Activated naive CD4-positive, alpha-beta T cell treated with anti-CD3 and anti-CD28 coated beads, Interleukin-2, amount 10 ng/mL, durations not matched to agents 7 days and 5 days (primary cell): ENCODE results near the gene PAFAH1B1.
A peak's percentile ranks its signal among the peaks of the same experiment; 100 is the strongest.

Experiments used
- CTCF ChIA-PET: fragments of 350-600 bp; sonication (Branson Sonifier 250); formaldehyde crosslinking; loops from one replicate; lab custom pipeline; 2021; ENCODE audit warnings: antibody characterized with exemption; lab: Charles Lee
- DNase-seq: peaks from one replicate; pipeline ENCODE4 v3.0.0-alpha.2; 2020
- H3K27ac Mint-ChIP-seq: one replicate; pipeline ENCODE4 v1.8.0; 2021; ENCODE audit warnings: mild to moderate bottlenecking, moderate library complexity, mixed read lengths
- H3K27me3 Mint-ChIP-seq: one replicate; pipeline ENCODE4 v1.8.0; 2021; ENCODE audit warnings: mild to moderate bottlenecking, mixed read lengths
- H3K36me3 Mint-ChIP-seq: one replicate; pipeline ENCODE4 v1.8.0; 2021; ENCODE audit warnings: mixed read lengths
- H3K4me1 Mint-ChIP-seq: one replicate; pipeline ENCODE4 v1.8.0; 2021; ENCODE audit warnings: mixed read lengths
- H3K4me3 Mint-ChIP-seq: one replicate; pipeline ENCODE4 v1.8.0; 2021; ENCODE audit warnings: mild to moderate bottlenecking, moderate library complexity, mixed read lengths
- H3K9me3 Mint-ChIP-seq: one replicate; pipeline ENCODE4 v1.8.0; 2021; ENCODE audit warnings: mixed read lengths

Gene PAFAH1B1

GRCh38 chr17:2703606-2704005, 110.2 kb downstream of the PAFAH1B1 start:
- no peak overlapping the region for H3K27ac Mint-ChIP-seq
- H3K4me1 Mint-ChIP-seq: peaks cover 3% of the 10 kb centered on the region
- no peaks in the 10 kb centered on the region for H3K27me3 Mint-ChIP-seq
- no peak overlapping the region for H3K4me3 Mint-ChIP-seq
- no peaks in the 10 kb centered on the region for H3K9me3 Mint-ChIP-seq
- no peak for DNase-seq
- CTCF ChIA-PET: no interaction called here
- H3K36me3 Mint-ChIP-seq: peaks cover 6% of the 10 kb centered on the region

GRCh38 chr17:2704031-2704889, 110.8 kb downstream of the PAFAH1B1 start:
- Mint-ChIP-seq H3K27me3 (no peaks in the 10 kb centered on the region), H3K27ac (no peak overlapping the region), H3K4me1 (peaks cover 9% of the 10 kb centered on the region), H3K9me3 (no peaks in the 10 kb centered on the region), H3K36me3 (peaks cover 6% of the 10 kb centered on the region), H3K4me3 (no peak overlapping the region)
- CTCF ChIA-PET: no interaction called here
- no peak for DNase-seq

GRCh38 chr17:2704890-2705248, 111.4 kb downstream of the PAFAH1B1 start:
- CTCF ChIA-PET: no interaction called here
- Mint-ChIP-seq H3K27ac (no peak overlapping the region), H3K4me3 (no peak overlapping the region), H3K36me3 (peaks cover 4% of the 10 kb centered on the region), H3K27me3 (no peaks in the 10 kb centered on the region), H3K9me3 (no peaks in the 10 kb centered on the region), H3K4me1 (peaks cover 15% of the 10 kb centered on the region)
- DNase-seq: no peak

DNA sequence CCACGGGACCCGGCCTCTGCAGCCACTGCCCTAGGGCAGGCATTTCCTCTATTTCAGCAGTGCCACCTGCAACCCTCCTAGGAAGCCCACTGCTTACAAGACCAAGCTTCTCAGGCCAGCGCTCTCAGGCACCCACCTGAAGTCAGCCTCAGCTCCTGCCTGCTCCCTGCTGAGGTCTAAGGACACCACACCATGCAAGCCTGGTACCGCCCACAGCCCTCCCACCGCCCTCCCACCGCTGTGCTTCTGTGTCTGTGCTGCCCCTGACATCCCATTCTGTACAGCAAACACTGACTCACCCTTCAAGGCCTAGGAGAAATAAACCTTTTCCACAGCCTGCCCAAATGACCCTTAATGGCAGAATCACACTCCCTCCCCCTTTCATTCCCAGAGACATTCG, 111.8 kb downstream of the PAFAH1B1 start:
- H3K27me3 Mint-ChIP-seq: no peaks in the 10 kb centered on the region
- H3K36me3 Mint-ChIP-seq: peaks cover 1% of the 10 kb centered on the region
- peaks cover 19% of the 10 kb centered on the region for H3K4me1 Mint-ChIP-seq
- CTCF ChIA-PET: no interaction called here
- H3K27ac Mint-ChIP-seq: no peak overlapping the region
- no peaks in the 10 kb centered on the region for H3K9me3 Mint-ChIP-seq
- DNase-seq: no peak
- no peak overlapping the region for H3K4me3 Mint-ChIP-seq

- no peak overlapping the region for H3K27ac Mint-ChIP-seq
- H3K36me3 Mint-ChIP-seq: peaks cover 1% of the 10 kb centered on the region
- no peak for DNase-seq
- H3K27me3 Mint-ChIP-seq: no peaks in the 10 kb centered on the region
- peaks cover 25% of the 10 kb centered on the region for H3K4me1 Mint-ChIP-seq
- H3K4me3 Mint-ChIP-seq: no peak overlapping the region
- CTCF ChIA-PET: interaction anchor here (1.0 kb wide), 1 partner anchor 33 kb away, joined by 4 read pairs; no protein-coding TSS in a partner anchor
- no peaks in the 10 kb centered on the region for H3K9me3 Mint-ChIP-seq
These were observed 112.7 kb downstream of the PAFAH1B1 start for GRCh38 chr17:2705888-2706795.

DNA sequence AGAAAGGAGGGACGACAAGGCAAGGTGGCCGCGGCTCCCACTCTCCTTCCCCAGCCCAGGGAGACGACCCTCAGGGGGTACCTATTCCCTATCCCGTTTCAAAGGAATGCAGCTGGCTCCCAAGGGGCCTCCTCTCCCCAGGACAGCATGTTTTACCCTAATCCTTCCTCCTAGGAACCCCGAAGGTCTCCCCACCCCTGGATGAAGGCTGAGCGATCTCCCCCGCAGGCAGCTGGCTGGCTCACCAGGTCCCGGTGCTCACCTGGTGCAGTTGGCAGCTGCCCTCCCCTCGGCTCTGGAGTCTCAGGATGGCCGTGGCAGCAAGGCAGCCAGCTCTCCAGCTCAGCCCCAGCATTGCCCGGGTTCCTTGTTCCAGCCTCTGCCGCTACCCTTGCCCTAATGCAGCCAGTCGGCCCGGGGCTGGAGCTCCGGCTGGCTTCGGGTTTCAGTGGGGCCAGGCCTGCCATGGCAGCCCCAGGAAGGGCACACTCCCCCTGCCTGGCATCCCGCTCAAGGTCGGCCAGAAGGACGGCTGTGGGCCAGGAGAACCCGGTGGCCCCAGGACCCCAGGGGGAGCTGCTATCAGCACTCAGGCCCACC, 113.6 kb downstream of the PAFAH1B1 start:
- H3K27me3 Mint-ChIP-seq: no peaks in the 10 kb centered on the region
- H3K36me3 Mint-ChIP-seq: peaks cover 1% of the 10 kb centered on the region
- CTCF ChIA-PET: interaction anchor here (1.0 to 2.2 kb wide), 3 partner anchors 10 to 325 kb away, joined by 3 to 5 read pairs (median 4); no protein-coding TSS in a partner anchor
- peaks cover 26% of the 10 kb centered on the region for H3K4me1 Mint-ChIP-seq
- DNase-seq: no peak
- no peak overlapping the region for H3K4me3 Mint-ChIP-seq
- H3K27ac Mint-ChIP-seq: no peak overlapping the region
- no peaks in the 10 kb centered on the region for H3K9me3 Mint-ChIP-seq

- Mint-ChIP-seq H3K9me3 (no peaks in the 10 kb centered on the region), H3K4me1 (peaks cover 35% of the 10 kb centered on the region), H3K27me3 (no peaks in the 10 kb centered on the region), H3K36me3 (peaks cover 1% of the 10 kb centered on the region), H3K4me3 (no peak overlapping the region), H3K27ac (no peak overlapping the region)
- CTCF ChIA-PET: interaction anchor here (1.1 to 2.2 kb wide), 2 partner anchors 11 to 326 kb away, joined by 3 to 5 read pairs; no protein-coding TSS in a partner anchor
- DNase-seq: peak; percentile 46
These were observed 114.5 kb downstream of the PAFAH1B1 start for GRCh38 chr17:2707721-2708584.

GRCh38 chr17:2708585-2709182, 115.2 kb downstream of the PAFAH1B1 start:
- peaks cover 37% of the 10 kb centered on the region for H3K4me1 Mint-ChIP-seq
- CTCF ChIA-PET: interaction anchor here (2.2 kb wide), 1 partner anchor 12 kb away, joined by 5 read pairs; no protein-coding TSS in a partner anchor

GRCh38 chr17:2709183-2709661, 115.8 kb downstream of the PAFAH1B1 start:
- Mint-ChIP-seq H3K9me3 (no peaks in the 10 kb centered on the region), H3K27me3 (no peaks in the 10 kb centered on the region), H3K4me3 (peak overlapping the region; percentile 83), H3K4me1 (peaks cover 39% of the 10 kb centered on the region), H3K27ac (no peak overlapping the region), H3K36me3 (peaks cover 1% of the 10 kb centered on the region)
- CTCF ChIA-PET: no interaction called here
- DNase-seq: no peak

More at GRCh38 chr17:2708585-2709182, 115.2 kb downstream of the PAFAH1B1 start:
- DNase-seq: no peak
- Mint-ChIP-seq H3K27me3 (no peaks in the 10 kb centered on the region), H3K9me3 (no peaks in the 10 kb centered on the region), H3K4me3 (no peak overlapping the region), H3K27ac (no peak overlapping the region), H3K36me3 (peaks cover 1% of the 10 kb centered on the region)

DNA sequence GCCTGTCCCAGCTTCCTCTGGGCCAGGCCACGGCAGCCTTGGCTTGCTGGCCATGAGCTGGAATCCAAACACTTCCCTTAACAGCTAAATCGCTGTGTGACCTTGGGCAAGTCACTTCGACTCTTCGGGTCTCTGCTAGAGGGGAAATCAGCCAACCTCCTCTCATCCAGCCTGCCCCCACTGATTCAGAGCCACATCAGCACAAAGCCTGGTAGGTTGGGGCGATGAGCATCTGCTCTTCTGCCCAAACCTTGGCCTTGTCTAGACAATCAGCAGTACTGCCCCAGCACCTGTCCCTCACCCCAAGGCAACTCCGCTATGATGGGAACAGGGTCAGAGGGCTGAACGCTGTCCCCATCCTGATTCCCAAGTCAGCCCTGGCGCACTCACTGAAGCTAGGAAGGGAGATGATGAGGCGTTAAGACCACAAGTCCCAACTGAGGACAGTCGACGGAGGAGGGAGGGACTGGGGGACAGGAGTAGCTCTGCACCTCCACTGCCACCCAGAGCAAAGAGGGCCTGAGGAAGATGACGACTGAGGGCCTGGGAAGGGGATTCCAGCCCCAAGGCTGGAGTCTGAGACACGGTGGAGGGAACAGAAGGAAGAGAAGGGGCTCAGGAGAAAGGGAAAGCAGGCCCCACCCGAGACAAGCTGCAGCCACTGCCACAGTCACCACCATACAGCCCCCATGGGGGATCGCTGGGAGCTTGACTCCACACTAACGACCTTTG, 116.8 kb downstream of the PAFAH1B1 start:
- Mint-ChIP-seq H3K4me1 (peaks cover 39% of the 10 kb centered on the region), H3K4me3 (peak overlapping the region; percentile 83), H3K36me3 (peaks cover 1% of the 10 kb centered on the region), H3K27me3 (no peaks in the 10 kb centered on the region), H3K27ac (peak overlapping the region; percentile 87), H3K9me3 (no peaks in the 10 kb centered on the region)
- DNase-seq: no peak
- CTCF ChIA-PET: interaction anchor here (0.9 kb wide), 2 partner anchors 328 kb away, joined by 3 to 4 read pairs; no protein-coding TSS in a partner anchor

DNA sequence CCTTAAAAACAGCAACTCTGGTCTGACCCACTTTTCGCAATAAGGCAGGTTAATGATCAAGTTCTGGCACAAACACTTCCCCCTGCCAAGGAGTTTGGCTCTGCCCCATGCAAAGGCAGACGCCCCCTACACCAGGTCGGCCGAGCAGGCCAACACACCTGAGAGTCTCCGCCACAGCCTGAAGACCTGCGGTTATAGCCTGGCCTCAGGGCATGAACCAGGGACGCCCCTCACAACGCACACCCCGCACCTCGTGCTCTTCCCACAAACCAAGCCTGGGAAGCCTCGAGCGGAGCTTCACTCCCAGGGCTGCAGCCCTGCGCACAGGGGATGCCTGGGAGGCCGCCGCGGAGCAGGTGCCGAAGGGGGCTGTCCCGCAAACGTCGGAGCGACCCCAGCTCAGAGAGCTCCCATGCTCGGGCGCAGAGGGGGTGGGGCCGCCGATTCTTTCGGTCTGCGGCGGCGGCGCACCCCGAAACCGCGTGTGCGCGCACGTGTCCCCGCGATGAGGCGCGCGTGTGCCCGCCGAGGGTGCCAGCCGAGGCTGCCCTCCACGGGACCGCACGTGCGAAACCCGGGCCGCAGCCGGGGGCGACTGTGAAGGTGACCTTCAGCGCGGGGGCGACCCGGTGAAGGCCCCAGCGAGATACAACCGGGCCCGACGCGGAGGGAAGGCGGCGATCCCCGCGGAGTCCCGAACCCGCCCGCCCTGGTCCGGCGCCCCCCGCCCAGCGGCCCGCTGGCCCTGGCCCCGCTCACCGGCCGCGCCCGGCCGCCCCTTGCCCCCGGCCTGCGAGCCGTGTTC, 117.6 kb downstream of the PAFAH1B1 start:
- H3K9me3 Mint-ChIP-seq: no peaks in the 10 kb centered on the region
- CTCF ChIA-PET: interaction anchor here (0.9 kb wide), 1 partner anchor 328 kb away, joined by 4 read pairs; no protein-coding TSS in a partner anchor
- H3K4me3 Mint-ChIP-seq: peak overlapping the region; percentile 85
- no peaks in the 10 kb centered on the region for H3K27me3 Mint-ChIP-seq
- peaks cover 1% of the 10 kb centered on the region for H3K36me3 Mint-ChIP-seq
- peak; percentile 58 for DNase-seq
- H3K4me1 Mint-ChIP-seq: peaks cover 39% of the 10 kb centered on the region
- peak overlapping the region; percentile 87 for H3K27ac Mint-ChIP-seq
